Glomerular endothelial cell (primary cell): ENCODE measurements around the gene ACOX3. TPM values are rescaled to one million over a fixed set of nuclear protein-coding genes. Genes with fewer than 3 reads are reported as not detected.
"Not testable (repeated sequence)": the region's sequence is repeated elsewhere in the genome, so short reads cannot be mapped to it uniquely, and the experiment has no call there.

Source experiments
- DNase-seq: peaks from one replicate; pipeline ENCODE4 v3.0.0-alpha.2; 2011; ENCODE audit warnings: low read depth, low spot score; ENCODE audit errors: extremely low read depth
- total RNA-seq: library from RNA; depleted of rRNA; stranded (reverse); fragments of >200 nt; gene quantifications from 2 replicates; pipeline ENCODE4 v1.2.3, GENCODE V29; 2015

The ACOX3 gene
- total RNA-seq, 1 donor from 2014 or later = 31.5 TPM

DNA sequence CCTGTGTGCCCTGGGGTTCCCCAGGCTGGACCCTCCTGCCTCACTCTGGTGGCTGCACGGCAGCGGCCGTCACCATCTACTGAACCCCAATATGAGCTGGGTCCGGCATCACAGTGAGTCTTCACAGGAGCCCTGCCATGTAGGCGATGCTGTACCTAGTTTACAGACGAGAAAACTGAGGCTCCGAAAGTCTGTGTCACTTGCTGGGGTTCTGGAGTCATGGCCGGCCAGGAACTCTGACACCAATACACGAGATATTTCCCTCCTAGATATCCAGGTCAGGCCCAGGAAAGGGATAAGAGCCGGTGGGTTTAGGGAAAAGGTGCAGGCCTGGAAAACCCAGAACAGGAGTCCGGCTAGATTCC is 96.6 kb downstream of the ACOX3 start:
- DNase-seq = no peak

DNA sequence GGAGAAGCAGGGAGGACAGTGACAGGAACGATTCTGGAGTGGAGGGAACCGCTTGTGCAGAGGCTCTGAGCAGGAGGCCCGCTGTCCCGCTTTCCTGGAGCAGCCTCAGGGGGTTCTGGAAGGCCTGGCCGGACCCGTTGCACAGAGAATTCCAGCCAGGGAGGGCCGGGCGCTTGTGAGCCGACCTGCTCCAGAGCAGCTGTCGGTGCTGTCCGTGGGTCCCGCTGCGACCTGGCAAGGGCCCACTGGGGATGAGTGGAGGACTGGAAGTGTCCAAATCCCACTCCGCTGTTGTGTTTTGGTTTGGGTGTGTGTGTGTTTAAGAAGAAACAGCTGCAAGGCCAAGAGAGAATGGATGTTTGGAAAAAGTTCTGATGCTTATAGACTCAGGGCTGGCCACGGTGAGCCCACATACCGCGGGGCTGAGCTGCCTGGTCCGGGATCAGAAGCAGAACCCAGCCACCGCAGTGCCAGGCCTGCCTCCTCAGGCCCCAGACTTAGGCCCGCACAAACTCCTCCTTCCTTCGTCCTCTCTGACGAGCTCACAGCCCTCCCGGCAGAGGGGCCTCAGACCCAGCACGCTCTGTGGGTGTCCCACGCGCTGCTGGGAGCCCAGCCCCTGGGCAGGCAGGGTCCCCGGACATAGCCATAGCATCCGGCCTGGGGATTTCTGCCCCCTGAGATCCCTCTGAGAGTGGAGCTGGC is 97.1 kb downstream of the ACOX3 start:
- no peak for DNase-seq

DNA sequence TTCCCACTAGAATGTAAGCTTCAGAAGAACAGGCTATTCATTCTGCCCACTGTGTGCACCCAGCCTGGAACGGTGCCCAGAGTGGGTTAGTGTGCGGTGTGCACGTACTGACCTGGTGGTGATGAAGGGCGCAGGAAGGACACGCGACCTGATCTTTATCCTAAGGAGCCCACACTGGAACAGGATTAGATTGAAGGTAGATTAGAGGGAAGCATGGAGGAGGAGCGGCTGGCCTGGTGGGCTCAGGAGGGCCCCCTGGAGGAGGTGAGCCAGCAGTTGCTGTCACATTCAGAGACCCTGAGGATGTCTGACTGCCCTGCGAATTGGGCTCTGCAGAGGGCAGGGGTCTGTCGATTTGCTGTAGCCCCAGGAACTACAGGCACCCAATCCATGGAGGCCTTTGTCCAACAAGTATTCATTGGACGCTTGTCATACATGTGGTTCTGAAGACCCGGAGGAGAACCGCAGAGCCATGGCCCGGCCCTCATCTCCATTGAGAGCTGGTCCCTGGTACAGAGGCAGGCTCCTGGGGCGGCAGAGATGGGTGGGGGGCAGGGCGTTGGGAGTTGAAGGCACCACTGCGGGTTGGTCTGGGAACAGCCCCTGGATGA is 97.8 kb downstream of the ACOX3 start:
- DNase-seq = no peak

DNA sequence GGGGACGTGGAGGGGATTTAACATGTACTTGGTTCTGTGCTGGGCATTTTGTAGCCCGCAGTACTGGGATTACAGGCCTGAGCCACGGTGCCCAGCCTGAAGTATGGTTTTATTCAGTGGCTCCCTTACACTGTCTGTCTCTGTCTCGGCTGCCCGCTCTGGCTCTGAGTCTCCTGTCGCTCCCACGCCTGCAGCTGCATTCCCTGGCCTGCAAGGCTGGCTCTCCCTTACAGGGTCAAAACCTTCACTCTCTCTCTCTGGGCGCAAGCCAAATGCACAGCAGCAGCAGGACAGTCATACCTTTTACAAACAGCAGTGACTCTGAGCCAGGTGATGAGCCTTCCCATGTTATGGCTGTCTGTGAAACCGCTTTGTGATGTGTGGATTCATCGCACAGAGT is 98.8 kb downstream of the ACOX3 start:
- DNase-seq = no peak

DNA sequence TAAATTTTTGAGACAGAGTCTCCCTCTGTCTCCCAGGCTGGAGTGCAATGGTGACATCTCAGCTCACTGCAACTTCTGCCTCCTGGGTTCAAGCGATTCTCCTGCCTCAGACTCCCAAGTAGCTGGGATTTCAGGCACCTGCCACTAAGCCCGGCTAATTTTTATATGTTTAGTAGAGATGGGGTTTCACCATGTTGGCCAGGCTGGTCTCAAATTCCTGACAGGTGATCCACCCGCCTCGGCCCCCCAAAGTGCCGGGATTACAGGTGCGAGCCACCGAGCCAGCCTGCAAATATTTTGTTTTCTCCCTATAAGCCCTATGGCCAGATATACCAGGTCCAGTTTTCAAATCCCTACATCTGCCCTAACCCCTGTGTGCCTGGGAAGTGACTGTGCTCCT is 99.2 kb downstream of the ACOX3 start:
- DNase-seq = not testable (repeated sequence)

DNA sequence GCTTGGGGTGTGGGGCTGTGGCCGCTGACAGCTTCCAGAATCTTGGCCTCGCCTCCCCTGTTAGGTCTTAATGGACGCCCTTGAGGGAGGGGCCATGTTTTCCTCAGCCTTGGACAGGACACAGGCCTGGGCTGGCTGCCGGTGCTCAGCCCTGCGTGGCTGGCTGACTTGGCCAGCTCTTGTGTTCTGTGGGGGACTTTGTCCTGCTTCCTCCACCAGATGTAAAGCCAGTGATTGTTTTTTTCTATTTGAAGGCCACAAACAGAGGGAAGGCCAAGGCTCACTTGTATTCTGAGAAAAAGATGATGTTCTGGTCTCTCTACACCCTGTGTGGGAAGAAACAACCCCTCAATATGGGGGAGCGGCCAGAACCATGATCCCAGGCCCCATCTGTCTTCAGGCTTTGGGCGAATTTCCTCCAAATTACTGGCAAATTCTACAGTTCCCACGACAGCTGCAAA is 99.7 kb downstream of the ACOX3 start:
- DNase-seq = no peak

DNA sequence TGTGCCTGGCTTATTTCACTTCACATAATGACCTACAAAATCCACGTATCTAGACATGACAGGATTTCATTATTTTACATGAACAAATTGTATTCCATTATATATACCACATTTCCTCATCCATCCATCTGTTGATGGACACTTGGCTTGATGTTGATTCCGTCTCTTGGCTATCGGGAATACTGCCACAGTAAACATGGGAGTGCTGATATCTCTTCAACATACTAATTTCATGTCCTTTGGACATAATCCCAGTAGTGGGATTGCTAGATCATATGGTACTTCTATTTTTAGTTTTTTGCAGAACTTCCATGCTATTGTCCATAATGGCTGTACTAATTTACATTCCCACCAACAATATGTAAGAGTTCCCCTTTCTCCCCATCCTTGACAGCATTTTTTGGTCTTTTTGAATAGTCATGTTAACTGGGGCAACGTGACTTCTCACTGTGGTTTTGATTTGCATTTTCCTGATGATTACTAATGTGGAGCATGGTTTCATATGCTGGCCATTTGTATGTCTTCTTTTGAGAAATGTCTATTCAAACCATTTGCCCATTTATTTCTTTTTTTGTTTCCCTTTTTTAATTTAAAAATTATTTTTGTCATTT is 102.1 kb downstream of the ACOX3 start:
- no peak for DNase-seq

DNA sequence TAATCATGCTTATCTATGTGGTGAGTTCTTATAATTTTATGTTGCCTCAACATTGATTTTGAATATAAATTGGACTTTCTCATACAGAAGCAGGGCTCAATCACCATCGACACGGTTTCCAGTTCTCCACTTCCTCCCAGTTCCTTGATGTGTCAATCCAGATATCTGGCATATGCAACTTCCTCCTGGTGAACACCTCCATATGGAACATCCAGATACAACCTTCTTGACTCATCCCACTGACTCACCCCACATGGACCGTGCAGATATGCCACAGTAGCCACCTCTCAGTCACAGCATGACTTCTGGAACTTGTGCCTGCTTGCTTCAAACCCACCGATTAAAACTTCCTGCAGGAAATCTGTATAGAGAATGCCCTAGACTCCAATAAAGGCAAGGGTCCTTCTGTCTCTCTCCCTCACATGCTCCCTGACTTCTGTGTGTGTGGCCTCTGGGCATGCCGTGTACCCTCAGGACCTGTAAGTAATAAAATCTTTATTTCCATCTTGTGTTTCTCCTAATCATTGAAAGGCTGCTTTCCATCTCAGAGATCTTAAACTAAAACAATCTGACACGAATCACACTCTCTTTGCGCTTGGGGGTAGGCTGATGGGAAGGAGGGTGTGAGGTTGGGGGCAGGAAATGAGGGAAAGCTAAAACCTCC is 104.0 kb downstream of the ACOX3 start:
- no peak for DNase-seq

DNA sequence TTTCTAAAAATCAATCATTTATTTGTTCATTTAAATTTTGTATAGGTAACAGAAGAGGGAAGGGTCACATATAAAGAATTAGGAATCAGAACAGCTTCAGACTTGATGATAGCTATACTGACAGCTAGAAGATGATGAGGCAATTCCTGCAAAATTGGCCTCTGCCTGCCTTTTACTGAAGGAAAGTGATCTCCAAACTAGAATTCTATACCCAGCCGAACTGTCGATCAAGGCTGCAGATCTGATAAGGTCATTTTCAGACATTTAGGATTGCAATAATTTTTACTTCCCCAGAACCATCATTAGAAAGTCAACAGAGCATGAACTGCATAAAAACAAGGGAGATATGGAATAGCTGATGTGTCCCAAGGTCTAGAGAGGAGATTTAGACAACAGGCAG is 104.7 kb downstream of the ACOX3 start:
- no peak for DNase-seq

DNA sequence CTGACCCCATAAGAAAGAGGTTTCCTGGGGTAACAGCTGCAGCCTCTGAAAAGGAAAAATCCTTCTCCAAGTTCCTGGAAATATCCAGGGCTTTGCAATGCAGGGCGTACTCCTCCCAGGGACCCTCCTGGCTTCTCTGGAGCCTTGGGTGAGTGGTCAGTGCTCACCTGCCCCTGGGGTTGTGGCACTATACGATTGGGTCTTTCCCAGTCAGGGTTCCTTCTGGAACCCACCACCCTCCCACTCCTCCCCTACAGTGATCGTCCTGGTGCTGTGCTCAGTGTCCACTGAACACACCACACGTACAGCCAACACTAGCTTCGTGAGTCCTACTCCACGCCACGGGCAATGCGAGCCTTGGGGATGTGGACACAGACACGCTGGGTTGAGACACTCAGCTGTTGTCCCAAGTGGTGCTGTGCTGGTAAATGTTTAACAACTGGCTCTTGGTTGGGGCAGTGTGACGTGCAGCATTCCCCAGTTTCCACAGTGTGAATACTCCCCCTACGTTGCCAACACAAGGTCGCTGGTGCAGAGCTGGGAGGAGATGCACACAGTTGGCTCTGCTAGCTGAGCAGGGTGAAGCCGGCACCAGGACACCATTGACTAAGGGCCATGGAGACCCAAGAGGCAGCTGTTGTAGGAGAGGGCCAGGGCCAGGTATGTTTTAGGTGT is 105.6 kb downstream of the ACOX3 start:
- DNase-seq = no peak

DNA sequence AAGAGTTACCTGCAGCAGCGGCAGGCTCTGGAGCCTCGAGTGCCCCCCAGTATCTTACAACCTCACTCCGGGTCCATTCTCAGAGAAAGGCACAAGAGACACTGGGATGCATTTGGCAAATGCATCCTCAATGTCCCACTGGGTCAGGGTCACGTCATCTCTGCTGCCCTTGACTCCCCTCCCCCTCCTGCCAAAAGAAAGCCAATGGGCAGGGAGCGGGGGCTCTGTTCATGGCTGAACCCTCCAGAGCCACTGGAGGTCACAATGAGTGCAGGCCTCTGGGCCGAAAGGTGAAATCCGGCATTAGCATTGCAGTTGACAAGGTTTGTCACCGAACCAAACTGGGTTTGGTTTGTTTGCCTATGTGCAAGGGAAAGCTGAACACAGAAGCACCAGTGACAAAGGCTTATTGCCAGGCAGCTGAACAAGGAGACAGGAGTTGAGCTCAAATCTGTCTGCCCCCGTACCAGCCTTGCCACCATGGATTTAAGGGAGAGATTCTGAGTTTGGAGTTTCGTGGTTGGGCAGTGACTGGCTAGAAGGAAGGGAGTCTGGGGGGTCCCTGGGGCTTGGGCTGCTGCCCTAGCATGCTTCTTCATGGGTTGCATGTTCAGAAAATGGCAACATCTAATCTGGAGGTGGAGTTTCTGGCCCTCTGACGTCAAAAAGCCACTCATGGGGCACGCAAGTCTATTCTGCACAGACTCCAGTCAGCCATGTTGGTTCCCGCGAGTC is 106.6 kb downstream of the ACOX3 start:
- DNase-seq = no peak

DNA sequence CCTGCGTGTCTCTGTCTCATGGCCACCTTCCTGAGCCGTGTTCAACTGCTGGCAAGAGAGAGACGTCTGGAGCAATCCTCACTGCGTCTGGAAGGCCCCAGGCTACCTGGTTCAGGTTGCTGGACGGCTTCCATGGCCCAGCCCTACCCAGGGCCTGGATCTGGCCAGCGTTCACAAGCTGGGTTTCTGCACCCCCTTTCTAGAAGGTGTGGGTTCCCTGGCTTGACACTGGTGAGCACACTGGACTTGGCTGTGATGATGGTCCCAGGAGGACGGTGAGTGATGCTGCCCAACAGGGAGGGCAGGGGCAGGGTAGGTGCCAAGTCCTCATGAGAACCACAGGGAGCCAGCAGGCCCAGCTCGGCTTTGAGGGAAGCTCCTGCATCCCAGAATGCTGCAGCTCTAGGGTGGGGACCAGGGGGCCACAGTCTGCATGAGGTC is 107.6 kb downstream of the ACOX3 start:
- no peak for DNase-seq

DNA sequence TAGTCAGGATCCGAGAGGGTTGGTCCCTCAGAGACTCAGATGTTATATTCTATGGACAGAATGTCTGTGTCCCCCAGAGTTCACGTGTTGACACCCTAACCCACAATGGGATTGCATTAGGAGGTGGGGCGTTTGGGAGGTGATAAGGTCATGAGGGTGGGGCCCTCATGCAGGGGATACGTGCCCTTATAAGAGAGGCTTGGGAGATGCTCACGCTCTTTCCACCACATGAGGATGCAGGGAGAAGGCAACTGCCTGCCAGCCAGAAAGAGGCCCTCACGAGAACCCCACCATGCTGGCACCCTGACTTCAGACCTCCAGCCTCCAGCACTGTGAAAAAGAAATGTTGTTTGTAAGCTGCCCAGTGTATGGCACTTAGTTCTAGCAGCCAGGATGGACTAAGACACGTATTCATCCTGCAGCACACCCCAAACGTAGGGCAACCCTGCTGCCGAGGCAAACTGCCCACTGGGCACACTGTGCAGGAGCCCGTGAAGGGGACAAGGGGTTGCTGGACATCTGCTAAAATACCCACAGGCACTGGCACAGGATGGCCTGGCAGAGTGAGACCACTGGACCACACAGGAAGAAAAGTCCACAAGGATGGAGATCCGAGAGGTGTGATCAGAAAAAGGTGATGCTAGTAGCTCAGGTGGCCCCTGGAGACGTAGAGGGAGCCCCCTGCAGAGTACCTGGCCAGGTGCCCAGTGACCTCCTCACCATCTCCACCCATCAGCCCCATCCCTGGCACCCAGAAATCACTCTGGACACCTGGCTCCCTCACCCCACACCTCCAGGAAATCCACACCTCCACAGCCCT is 108.3 kb downstream of the ACOX3 start:
- DNase-seq = no peak

DNA sequence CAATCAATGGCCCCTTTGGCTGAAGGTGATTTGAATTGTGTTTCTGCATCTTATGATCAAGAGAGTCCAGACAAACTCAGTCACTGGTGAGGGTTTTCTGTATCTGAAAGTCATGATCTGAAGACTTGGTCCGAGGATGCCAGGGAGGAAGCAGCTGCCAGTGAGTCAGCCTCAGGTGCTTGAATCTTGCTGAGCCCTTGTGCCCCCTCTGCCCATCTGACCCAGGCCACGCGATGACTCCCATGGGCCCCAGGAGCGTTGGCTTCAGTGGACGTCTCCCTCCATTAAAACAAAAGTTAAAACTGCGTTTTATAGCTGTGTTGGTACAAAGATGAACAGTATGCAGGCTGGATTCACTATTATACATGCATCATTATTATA is 109.0 kb downstream of the ACOX3 start:
- DNase-seq = no peak

DNA sequence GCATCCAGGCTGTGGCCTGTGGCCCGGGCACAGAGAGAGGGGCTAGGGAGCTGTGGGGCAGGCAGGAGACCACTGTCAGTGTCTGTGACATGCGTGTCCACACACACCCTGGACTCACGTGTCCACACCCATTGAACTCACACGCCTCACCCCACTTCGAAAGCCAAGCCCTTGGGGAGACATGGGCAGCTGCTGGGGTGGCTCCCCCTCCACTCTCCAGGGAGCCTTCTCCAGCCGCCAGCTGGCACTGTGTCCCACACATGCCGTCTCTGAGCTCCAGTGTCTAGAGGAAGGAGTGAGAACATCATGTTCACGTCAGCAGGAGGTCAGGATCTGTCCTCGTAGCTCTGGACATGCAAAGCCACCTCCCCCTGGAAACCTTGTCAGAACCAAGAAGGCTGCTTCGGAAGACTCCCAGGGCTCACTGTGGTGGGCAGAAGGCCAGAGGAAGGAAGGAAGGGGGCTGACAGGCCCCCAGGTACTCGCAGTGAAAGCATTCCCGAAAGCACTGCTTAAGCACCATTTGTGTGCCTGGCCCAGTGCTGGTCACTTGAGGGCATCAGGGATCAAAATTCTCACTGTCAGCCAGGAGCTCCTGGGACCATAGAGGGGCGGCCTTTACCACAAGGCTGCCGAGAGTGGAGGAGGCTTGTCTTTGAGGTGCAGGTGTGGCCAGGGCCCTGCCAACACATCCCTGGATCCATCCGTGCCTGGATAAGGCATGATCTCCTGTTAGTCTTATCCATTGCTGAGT is 109.5 kb downstream of the ACOX3 start:
- DNase-seq = no peak

DNA sequence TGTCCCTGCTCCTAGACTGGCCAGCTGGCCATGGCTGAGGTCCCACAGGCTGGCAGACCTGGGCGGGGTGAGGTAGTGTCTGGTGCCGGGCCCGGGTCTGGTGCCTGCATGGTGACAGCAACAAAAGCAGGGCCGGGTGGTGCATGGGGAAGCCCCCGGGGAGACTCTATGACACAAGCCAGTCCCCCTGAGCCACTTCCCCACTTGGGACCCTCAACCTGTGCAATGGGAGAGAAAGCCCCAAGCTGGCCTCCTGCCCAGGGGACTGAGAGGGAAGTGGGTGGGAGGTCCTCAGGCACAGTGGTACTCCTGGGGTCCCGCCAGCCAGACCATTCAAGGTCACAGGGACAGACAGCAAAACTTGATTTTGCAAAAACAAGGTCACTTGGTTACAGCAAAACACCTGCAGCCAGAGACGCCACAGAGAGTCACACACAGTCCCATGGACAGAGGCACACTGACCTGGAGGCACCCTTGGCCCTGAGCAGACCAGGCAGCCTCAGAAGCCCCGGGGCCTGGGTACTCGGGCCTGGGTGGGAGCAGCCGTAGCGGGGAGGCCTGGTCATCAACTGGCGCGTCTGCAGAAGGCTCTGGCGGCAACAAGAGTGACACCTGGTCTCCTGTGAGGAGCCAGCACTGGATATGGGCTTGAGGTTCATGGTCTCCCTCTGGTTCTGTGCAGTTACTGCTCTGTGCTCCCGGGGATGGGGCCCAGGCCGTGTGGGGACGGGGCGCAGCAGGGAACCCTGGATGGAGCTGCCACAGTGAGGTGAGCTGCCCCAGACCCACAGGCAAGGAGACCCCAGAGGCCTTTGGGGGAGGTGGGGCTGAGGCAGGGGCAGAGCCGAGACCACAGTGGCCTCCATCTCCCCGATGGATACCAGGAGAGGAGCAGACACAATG is 110.4 kb downstream of the ACOX3 start:
- DNase-seq = no peak

DNA sequence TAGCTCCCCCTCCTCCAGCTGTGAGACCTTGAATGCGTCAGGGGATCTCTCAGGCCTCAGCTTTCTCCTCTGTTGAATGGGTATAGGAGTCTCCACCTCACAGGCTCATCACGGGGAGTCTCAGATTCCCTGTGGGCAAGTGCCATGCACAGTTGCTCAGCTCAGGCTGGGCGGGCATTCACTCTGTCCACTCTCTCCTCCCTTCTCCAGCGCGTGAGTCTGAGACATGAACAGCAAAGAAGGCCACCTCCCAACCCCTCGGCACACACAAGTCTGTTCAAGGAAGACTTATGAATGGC is 111.0 kb downstream of the ACOX3 start:
- no peak for DNase-seq
